Measurements from ENCODE around the gene PLA2G2E.
"Not testable (repeated sequence)": the region's sequence is repeated elsewhere in the genome, so short reads cannot be mapped to it uniquely, and the experiment has no call there.

Gene PLA2G2E

DNA sequence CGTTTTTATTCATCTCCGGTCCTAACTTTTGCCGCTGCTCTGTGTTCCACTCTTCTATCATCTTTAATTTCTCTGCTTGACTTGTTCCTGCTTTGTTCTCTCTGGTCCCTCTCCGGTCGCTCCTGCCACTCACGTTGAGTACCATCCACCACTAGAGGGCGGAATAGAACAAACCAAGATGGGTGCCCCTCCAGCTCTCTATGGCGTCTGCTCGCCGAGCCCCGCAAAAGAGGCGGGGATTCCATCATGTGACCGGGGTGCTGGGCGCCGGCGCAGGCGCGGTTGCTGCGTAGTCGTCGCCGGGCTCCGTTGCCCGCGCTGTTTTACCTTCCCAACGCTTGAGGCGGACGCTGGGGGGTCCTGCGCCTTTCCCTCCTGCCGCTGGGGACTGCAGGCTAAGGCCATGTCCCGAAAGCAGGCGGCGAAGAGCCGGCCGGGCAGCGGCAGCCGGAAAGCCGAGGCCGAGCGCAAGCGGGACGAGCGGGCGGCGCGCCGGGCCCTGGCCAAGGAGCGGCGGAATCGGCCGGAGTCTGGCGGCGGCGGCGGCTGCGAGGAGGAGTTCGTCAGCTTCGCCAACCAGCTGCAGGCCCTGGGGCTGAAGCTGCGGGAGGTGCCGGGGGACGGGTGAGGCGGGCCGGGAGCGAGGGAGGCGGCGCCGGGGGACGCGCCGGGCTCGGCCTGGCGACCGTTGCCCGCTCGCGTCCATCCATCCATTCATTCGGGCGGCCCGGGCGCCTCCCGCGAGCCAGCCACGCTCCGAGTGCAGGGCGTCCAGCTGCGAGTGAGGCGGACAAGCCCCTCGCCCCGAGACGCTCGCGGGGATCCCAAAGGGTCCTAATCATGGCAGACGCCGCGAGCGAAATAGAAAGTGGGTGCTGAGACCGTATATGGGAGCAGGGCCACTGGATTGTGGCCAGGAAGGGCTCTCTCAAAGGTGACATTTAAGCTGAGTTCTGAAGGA lies 41.0 kb downstream of the PLA2G2E start, which contains the start of gene OTUD3:
Gene OTUD3, plus strand, starts transcription at position 285 of the 961 bp plus-strand sequence. Its CDS starts 119 bp downstream, at position 404.
- peak; percentile 98 for DNase-seq (ENCODE audit: low spot score)

GRCh38 chr1:19880841-19881240 lies 42.6 kb downstream of the PLA2G2E start:
- DNase-seq (ENCODE audit: low spot score), result not testable (repeated sequence)

DNA sequence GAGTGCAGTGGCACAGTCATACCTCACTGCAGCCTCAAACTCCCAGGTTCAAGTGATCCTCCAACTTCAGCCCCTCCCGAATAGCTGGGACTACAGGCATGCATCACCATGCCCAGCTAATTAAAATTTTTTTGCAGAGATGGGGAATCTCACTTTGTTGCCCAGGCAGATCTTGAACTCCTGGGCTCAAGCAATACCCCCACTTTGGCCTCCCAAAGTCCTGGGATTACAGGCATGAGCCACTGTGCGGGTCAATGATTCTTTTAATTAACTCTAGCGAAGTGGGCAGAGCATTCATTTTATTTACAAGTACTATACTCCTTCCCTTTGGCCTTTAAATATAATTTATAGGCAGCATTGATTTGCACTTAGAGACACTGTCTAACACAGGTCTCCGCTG lies 43.8 kb downstream of the PLA2G2E start:
- no peak for DNase-seq (ENCODE audit: low spot score)

- no peak for DNase-seq (ENCODE audit: low spot score)
Measured at GRCh38 chr1:19879227-19879626, 44.2 kb downstream of the PLA2G2E start.

- DNase-seq (ENCODE audit: low spot score), result no peak
Measured at GRCh38 chr1:19878637-19878985, 44.8 kb downstream of the PLA2G2E start.

- no peak for DNase-seq (ENCODE audit: low spot score)
Measured at GRCh38 chr1:19877821-19878636, 45.4 kb downstream of the PLA2G2E start.

DNA sequence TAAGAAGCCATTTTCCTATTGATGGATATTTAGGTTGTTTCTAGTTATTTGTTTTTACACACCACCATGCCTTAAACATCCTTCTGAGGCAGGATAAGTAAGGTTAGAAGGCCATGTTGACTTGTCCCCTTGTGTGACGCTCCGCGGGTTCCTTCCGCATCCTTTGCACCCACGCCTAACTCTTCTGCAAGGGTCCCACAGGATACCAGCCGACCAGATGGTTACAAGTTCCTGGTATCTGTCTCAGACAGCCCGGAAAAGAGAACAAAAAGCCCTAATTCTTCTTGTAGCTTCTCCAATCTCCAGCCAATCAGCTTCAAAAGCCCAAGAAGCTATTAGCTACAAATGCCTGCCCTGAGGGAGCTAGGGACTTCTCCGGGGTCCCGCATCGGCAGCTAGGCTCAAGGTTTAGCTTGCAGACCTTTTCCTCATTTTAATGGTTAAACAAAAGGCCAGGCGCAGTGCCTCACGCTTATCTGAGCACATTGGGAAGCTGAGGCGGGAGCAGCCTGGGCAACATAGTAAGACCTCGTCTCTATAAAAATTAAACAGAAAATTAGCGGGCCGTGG lies 46.2 kb downstream of the PLA2G2E start:
- DNase-seq (ENCODE audit: low spot score), result no peak

- DNase-seq (ENCODE audit: low spot score), result no peak
Measured at GRCh38 chr1:19872190-19872589, 51.2 kb downstream of the PLA2G2E start.
